Lung (tissue), 12 donors: ENCODE data around the gene ANAPC15. TPM values are rescaled to one million over a fixed set of nuclear protein-coding genes. Genes with fewer than 3 reads are reported as not detected.

Experiments used
- ATAC-seq: fragments of 200-7000 bp; cut with Tn5 transposase; one replicate; pipeline ENCODE4 v1.9.1; 2020; ENCODE audit warnings: moderate number of reproducible peaks; ENCODE audit not compliant: insufficient read depth, low FRiP score
- DNase-seq, 3 donors: peaks; one replicate each; pipeline ENCODE4 v3.0.0-alpha.2; 2013 to 2017
- H3K27ac ChIP-seq, 2 donors: one replicate each; pipeline ENCODE4 v1.5.1; 2013; ENCODE audit warnings: mild to moderate bottlenecking in 2 of 2, moderate library complexity in 2 of 2, control low read depth in 1 of 2, inconsistent platforms in 1 of 2, low read depth in 1 of 2, low read length in 1 of 2
- H3K27me3 ChIP-seq, 3 donors: one replicate each; pipeline ENCODE4 v1.5.1; 2013; ENCODE audit warnings: low read length in 2 of 3; ENCODE audit not compliant: control insufficient read depth in 3 of 3, insufficient read depth in 3 of 3
- H3K36me3 ChIP-seq, 4 donors: one replicate each; pipeline ENCODE4 v1.5.1; 2013; ENCODE audit warnings: low read length in 4 of 4, mild to moderate bottlenecking in 1 of 4, moderate library complexity in 1 of 4; ENCODE audit not compliant: control insufficient read depth in 4 of 4, insufficient read depth in 4 of 4
- H3K4me1 ChIP-seq, 5 donors: one replicate each; pipeline ENCODE4 v1.5.1; 2013; ENCODE audit warnings: low read length in 5 of 5, mild to moderate bottlenecking in 2 of 5, moderate library complexity in 1 of 5; ENCODE audit not compliant: control insufficient read depth in 5 of 5, insufficient read depth in 5 of 5
- H3K4me3 ChIP-seq: one replicate; pipeline ENCODE4 v1.5.1; 2013; ENCODE audit warnings: mild to moderate bottlenecking, control low read depth, moderate library complexity
- H3K9ac ChIP-seq, 2 donors: one replicate each; pipeline ENCODE4 v1.5.1; 2013; ENCODE audit warnings: low read length in 2 of 2, control low read depth in 1 of 2; ENCODE audit not compliant: insufficient read depth in 1 of 2
- H3K9me3 ChIP-seq, 4 donors: one replicate each; pipeline ENCODE4 v1.5.1; 2013; ENCODE audit warnings: low read length in 3 of 4, mild to moderate bottlenecking in 1 of 4, moderate library complexity in 1 of 4; ENCODE audit not compliant: control insufficient read depth in 4 of 4, insufficient read depth in 3 of 4
- CTCF ChIP-seq: IDR thresholded peaks from 2 replicates; pipeline ENCODE4 v1.5.1; 2012; ENCODE audit warnings: mild to moderate bottlenecking; ENCODE audit errors: control extremely low read depth, extremely low read depth
- WGBS, 2 donors: extraction: QIAGEN DNeasy Blood & Tissue Kit; methylation state at CpG; one replicate each; pipeline ENCODE4 v1.1.7; 2013; 5-methylcytosine and 5-hydroxymethylcytosine counted together
- polyA plus RNA-seq, 2 donors: library from polyadenylated mRNA; stranded (reverse); fragments of 200-250 nt; gene quantifications; one replicate each; pipeline ENCODE4 v1.2.1, GENCODE V29; 2013
- total RNA-seq, 2 donors: library from RNA; depleted of rRNA in 1 of 2; stranded (reverse); fragments of >200 nt in 1 of 2; gene quantifications; one replicate each; pipeline ENCODE4 v1.2.1, GENCODE V29; 2014 to 2021
- donor health status: control.
- donor health status: control.
- donor health status: Bipolar disorder and iron deficiency.
- donor health status: healthy.
- donor health status: DM: yes; HTN: yes; CAD: no.

ANAPC15 gene
- total and polyA plus RNA-seq, 4 donors = 11.3 to 72.0 (median 47.9) TPM

- Histone ChIP-seq H3K27ac (peak overlapping the region in 1 of 2 donors; percentile 37), H3K36me3 (peaks cover 13 to 29% (median 25%) of the 10 kb centered on the region in 4 donors), H3K4me1 (peaks cover 0 to 17% (median 5%) of the 10 kb centered on the region in 5 donors), H3K27me3 (no peaks in the 10 kb centered on the region), H3K9ac (no peak overlapping the region), H3K4me3 (no peak overlapping the region), H3K9me3 (no peaks in the 10 kb centered on the region)
- 18 to 60% methylated on average over 1 of the region's 1 CpG for WGBS, 2 donors
- no peak for TF ChIP-seq CTCF
- ATAC-seq = no peak
- DNase-seq = no peak
These were observed 12.0 kb downstream of the ANAPC15 start for GRCh38 chr11:72100462-72100861.

GRCh38 chr11:72100009-72100408, 12.5 kb downstream of the ANAPC15 start:
- peak overlapping the region in 1 of 2 donors; percentile 37 for H3K27ac ChIP-seq
- no peak for DNase-seq
- no peak overlapping the region for H3K9ac ChIP-seq
- no peak for ATAC-seq
- peaks cover 0 to 17% (median 5%) of the 10 kb centered on the region in 5 donors for H3K4me1 ChIP-seq
- WGBS, 2 donors = 69 to 76% methylated on average over 3 of the region's 3 CpGs
- H3K9me3 ChIP-seq = no peaks in the 10 kb centered on the region
- no peak overlapping the region for H3K4me3 ChIP-seq
- peaks cover 13 to 31% (median 25%) of the 10 kb centered on the region in 4 donors for H3K36me3 ChIP-seq
- no peak for TF ChIP-seq CTCF
- H3K27me3 ChIP-seq = no peaks in the 10 kb centered on the region

- H3K27ac ChIP-seq = no peak overlapping the region
- no peak overlapping the region for H3K9ac ChIP-seq
- ATAC-seq (no peak), DNase-seq (no peak)
- H3K4me1 ChIP-seq = peaks cover 0 to 16% (median 3%) of the 10 kb centered on the region in 5 donors
- no peaks in the 10 kb centered on the region for H3K9me3 ChIP-seq
- no peak for TF ChIP-seq CTCF
- H3K36me3 ChIP-seq = peaks cover 13 to 35% (median 27%) of the 10 kb centered on the region in 4 donors
- no peak overlapping the region for H3K4me3 ChIP-seq
- 96 to 98% methylated on average over 3 of the region's 3 CpGs for WGBS, 2 donors
- no peaks in the 10 kb centered on the region for H3K27me3 ChIP-seq
These were observed 13.8 kb downstream of the ANAPC15 start for GRCh38 chr11:72098741-72099140.

GRCh38 chr11:72091292-72091691, 21.2 kb downstream of the ANAPC15 start:
- peak overlapping the region in 1 of 2 donors; percentile 1 for H3K27ac ChIP-seq
- WGBS, 2 donors = 25 to 30% methylated on average over 4 of the region's 4 CpGs
- peaks cover 2 to 21% (median 13%) of the 10 kb centered on the region in 4 donors for H3K36me3 ChIP-seq

More at GRCh38 chr11:72091292-72091691, 21.2 kb downstream of the ANAPC15 start:
- Histone ChIP-seq H3K27me3 (no peaks in the 10 kb centered on the region), H3K9me3 (no peaks in the 10 kb centered on the region), H3K4me3 (no peak overlapping the region), H3K9ac (peak overlapping the region in 1 of 2 donors; percentile 8), H3K4me1 (peaks cover 0 to 5% (median 0%) of the 10 kb centered on the region in 5 donors)
- ATAC-seq = peak; percentile 88
- DNase-seq = peak; percentile 69 to 77 (median 74)
- peak; percentile 86 for TF ChIP-seq CTCF
